IPS DF 4.7 (cell line): ENCODE results near the gene GPRIN3.
"Not testable (repeated sequence)": the region's sequence is repeated elsewhere in the genome, so short reads cannot be mapped to it uniquely, and the experiment has no call there.

ENCODE experiments used
- DNase-seq: peaks from one replicate; pipeline ENCODE4 v3.0.0-alpha.2; 2013; ENCODE audit warnings: low spot score; ENCODE audit errors: extremely low read depth

GPRIN3 gene

GRCh38 chr4:89312066-89312465, 4.5 kb upstream of the GPRIN3 start:
- DNase-seq = no peak

- DNase-seq = no peak
Observed at GRCh38 chr4:89311433-89311832, 3.8 kb upstream of the GPRIN3 start.

- not testable (repeated sequence) for DNase-seq
Observed at GRCh38 chr4:89309154-89309553, 1.6 kb upstream of the GPRIN3 start.

DNA sequence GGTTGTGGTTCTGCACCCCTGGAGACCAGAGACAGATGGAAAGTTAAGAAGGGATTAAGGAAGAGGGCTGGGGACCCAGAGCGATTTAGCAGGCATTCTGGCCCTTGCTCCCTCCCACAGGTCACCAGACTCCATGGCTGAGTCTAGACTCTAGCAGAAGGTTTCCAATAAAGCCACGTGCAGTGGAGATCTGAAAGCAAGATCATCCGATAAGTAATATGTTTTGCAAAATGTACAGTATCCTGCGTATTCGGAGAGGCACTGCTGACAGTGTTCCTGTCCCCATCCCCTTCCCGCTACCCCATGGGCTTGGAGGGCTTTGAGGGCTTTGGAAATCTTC, 531 bp upstream of the GPRIN3 start:
- DNase-seq = no peak

GRCh38 chr4:89307178-89307445, 488 bp downstream of the GPRIN3 start:
- no peak for DNase-seq

GRCh38 chr4:89306486-89307177, 968 bp downstream of the GPRIN3 start:
- DNase-seq = no peak

DNA sequence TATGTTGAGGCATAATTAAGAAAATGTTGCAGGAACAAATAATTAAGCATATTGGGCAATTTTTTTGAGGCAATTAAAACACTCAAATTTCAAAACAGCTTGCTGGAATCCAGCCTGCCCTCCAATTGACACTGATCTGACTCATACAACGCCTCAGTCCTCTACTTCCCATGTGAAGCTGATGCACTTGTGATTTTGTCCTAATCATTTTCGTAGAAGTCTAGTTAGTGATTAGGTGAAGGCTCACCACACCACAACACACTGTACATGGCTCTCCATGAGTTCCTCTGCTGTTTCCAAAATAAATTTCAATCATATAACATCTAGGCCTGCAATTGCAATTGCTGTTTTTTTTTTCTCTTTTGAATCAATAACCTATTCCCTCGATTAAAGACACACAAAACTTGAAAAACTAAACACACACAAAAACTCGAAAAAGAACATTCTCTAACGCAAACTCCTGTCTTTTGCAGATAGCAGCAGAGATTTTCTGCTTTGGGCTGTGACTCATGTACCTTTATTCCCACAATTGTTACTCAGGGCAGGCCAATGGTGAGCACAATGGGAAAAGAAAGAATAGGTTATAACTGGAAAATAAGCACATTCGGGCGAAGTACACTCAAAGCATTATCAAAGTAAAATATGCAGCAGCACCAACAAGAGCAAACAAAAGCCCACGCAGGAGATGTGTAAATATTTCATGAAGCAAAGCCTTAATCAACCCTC, 1.7 kb downstream of the GPRIN3 start:
- DNase-seq = no peak

- no peak for DNase-seq
Observed at GRCh38 chr4:89305028-89305427, 2.6 kb downstream of the GPRIN3 start.

GRCh38 chr4:89303814-89304388, 3.7 kb downstream of the GPRIN3 start:
- DNase-seq = no peak

DNA sequence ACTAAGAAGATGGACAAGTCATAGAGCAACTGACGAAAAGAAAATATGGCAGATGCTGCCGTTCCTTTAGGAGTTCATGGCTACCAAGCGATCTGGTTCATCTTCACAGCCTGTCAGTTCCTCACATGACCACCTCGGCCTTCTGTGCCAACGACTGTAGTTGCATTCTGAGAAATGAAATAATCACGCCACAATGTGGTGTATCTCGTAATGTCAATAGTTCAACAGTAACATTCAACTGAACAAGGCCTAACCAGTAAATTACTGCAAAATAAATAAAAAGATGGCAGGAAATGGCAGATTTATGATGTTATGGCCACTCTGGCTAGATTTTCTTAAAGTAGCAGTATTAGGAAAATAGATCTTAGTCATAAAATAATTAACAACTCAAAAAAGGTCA, 4.4 kb downstream of the GPRIN3 start:
- DNase-seq = no peak

DNA sequence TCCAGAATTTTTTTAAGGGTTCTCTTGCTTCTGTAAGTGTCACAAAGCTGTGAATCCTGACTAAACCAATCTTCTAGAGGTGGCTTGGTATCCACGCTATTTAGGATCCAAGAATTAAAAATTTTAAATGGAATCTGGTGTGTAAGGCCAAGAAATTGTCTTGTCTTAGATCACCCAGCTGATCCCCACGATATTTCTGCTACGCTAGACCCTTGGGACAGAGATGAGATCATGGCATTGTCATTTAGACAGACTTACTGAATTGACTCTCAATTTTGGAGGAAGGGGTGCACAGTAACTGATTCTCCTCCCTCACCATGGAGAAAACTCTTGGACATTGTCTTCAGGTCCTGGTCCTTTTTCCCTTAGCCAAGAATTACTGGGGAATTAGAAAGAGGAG, 5.7 kb downstream of the GPRIN3 start:
- DNase-seq = no peak

DNA sequence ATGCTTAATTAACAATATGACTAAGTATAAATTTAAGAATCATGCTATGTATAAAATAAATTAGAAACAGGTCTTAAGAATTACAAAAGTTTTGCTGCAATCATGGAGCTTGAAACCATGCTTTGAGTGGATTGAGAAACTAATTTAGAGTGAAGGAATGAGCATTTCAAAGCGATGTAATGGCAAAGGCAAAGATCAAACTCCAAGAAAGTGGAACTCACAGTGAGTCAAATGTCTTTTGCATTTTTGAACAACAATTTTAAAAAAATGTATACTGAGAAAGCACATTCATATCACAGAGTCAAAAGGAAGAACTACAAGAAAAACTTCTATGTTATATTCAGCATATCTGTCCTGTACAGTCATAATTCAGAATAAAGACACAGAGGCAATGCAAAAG, 6.6 kb downstream of the GPRIN3 start:
- DNase-seq = no peak

GRCh38 chr4:89300499-89300898, 7.1 kb downstream of the GPRIN3 start:
- no peak for DNase-seq

GRCh38 chr4:89300060-89300459, 7.5 kb downstream of the GPRIN3 start:
- DNase-seq = no peak

DNA sequence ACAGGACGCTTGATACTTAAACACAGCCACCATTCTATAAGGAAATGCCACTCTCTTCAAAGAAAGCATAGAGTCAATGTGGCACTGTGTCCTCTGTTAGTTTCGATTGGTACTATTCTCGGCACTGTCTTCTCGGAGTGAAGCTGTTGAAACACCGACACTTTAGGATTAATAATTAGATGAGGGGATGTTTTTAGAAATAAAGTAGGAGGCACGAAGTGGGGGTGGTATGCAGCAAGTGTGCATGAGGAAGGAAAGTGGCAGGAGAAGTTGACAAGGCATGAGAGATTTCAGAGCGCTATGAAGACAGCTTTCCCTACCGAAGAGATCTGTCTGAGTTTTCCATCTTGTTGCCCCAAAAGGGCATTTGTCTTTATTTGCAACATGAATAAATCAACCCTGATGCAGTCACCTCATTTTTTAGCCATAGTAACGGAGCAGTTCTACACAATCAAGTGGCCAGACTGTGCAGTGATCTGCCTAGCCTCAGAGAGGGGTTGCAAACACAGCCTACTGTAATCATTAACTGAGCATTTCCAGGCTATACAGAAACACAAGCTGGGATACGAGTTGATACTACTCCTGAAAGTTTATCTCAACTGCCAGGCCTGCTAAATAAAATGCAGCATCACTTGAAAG, 8.3 kb downstream of the GPRIN3 start:
- no peak for DNase-seq

DNA sequence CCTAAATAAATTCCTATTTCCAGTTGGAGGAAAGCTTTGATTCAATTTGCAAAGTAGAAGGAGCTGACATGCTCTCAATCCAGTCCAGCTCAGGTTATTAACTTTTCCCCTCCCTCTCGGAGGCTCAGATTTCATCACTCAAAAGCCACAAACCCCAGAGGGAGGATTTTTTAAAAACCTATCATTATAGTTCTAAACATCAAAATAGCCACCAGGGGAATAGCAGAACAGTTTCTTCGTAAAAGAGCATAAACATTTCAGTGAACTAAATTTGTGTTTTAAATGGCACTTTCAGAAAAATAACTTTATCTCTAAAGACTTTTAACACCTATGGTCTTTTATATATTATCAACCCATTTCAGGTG, 8.8 kb downstream of the GPRIN3 start:
- no peak for DNase-seq

GRCh38 chr4:89298155-89298554, 9.4 kb downstream of the GPRIN3 start:
- no peak for DNase-seq

DNA sequence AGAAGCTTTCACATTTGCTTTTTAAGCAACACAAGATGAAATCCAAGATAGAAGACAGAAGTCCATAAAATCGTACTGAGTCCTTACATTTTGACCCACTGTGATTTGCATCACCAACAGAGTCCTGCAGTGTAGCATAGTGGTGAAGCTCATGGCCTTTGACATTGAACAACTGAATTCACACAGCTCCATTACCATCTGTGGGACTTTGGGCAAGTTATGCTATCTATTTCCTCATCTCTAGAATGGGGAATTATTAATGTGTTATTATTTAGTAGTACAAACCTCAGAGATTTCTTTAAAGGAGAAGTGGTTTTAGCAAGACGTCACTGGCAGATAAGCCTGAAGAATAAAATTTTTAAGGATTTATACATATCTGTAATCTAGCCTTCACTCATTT, 10.7 kb downstream of the GPRIN3 start:
- DNase-seq = no peak

- no peak for DNase-seq
Observed at GRCh38 chr4:89296399-89296798, 11.2 kb downstream of the GPRIN3 start.

GRCh38 chr4:89295415-89295927, 12.1 kb downstream of the GPRIN3 start:
- DNase-seq = no peak

DNA sequence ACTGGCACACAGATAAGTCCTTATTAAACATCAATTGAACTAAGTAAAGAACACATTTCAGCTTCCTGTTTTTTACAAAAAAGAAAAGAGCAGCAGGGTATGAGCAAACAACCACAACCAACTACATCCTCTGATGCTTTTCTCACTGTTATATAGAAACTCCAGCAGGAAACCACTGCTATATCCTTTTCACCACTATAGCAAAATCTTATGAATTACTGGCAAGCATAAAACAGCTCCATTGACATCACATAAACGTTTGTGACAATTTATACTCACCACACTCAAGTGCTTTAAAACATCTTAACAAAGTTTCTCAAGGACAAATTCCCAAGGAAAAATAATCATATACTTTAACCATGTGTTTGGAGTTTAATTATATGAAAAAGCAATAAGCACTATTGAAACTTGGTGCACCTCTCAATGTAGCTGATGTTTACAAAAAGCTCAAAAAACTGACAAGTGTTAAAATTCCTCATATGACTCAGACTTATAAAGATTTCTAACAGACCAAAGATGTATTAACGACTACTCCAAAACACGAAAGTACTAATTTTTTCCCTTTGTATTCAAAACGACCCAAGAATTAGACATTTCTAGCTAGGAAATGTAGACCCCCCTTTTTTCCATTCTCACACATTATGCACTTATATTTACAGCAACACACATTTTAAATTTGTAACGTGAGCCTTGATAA, 12.9 kb downstream of the GPRIN3 start:
- no peak for DNase-seq

GRCh38 chr4:89293299-89293698, 14.3 kb downstream of the GPRIN3 start:
- DNase-seq = no peak
